Measurements from ENCODE around the gene SIGLECL1.

DNA sequence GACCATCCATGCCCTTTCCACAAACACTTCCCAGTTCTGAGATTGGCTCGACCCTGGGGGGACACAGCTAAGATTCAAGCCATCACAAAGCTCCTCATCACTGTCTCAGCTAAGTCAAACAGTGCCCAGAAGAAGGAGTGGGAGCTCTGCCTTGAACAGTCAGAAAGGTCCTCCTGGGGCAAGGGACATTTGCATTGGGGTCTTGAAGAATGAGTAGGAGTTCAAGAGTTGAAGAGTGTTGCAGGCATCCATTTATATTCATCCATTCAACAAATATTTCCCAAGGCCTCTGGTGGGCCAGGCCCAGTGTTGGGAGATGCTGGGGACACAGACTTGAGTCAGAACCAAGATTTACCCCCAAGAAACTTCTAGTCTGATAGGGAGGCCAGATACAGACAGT is 67.1 kb downstream of the SIGLECL1 start:
- TF ChIP-seq, protein P1, sequence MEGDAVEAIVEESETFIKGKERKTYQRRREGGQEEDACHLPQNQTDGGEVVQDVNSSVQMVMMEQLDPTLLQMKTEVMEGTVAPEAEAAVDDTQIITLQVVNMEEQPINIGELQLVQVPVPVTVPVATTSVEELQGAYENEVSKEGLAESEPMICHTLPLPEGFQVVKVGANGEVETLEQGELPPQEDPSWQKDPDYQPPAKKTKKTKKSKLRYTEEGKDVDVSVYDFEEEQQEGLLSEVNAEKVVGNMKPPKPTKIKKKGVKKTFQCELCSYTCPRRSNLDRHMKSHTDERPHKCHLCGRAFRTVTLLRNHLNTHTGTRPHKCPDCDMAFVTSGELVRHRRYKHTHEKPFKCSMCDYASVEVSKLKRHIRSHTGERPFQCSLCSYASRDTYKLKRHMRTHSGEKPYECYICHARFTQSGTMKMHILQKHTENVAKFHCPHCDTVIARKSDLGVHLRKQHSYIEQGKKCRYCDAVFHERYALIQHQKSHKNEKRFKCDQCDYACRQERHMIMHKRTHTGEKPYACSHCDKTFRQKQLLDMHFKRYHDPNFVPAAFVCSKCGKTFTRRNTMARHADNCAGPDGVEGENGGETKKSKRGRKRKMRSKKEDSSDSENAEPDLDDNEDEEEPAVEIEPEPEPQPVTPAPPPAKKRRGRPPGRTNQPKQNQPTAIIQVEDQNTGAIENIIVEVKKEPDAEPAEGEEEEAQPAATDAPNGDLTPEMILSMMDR (IDR thresholded peaks at IDR 0.05) = no peak
- no peak for TF ChIP-seq EZH2 (IDR thresholded peaks at IDR 0.05; ENCODE audit: borderline replicate concordance, insufficient read depth, low read depth, low read length, poor library complexity, severe bottlenecking)

Data from B cell (primary cell).